Tongue (tissue), 2 donors: ENCODE measurements around the gene TM9SF3. TPM values are rescaled to one million over a fixed set of nuclear protein-coding genes. Genes with fewer than 3 reads are reported as not detected.
"Not testable (repeated sequence)": the region's sequence is repeated elsewhere in the genome, so short reads cannot be mapped to it uniquely, and the experiment has no call there.

Source experiments
- DNase-seq: peaks from one replicate; pipeline ENCODE4 v3.0.0-alpha.2; 2015
- total RNA-seq: library from RNA; depleted of rRNA; stranded (reverse); fragments of >200 nt; gene quantifications from one replicate; pipeline ENCODE4 v1.2.3, GENCODE V29; 2014

The TM9SF3 gene
- total RNA-seq, 1 donor from 2014 or later, result 90.1 TPM

DNA sequence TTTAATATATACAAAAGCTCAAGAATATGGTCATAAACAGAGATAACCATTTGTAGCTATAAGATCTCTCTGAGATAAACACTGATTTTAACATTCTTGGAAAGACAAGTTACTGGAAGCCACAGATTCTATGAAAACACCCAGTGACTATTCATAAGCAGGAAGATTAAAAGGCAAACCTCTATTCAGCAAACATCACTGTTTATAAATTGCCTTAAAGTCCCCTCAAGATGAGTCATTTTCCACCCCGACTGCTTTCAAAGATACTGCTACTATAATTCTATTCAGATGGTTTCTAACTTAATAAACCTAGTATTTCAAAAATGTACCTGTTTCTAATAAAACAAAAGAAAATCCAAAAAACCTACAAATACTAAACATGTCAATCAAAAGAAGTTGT lies 21.0 kb downstream of the TM9SF3 start:
- no peak for DNase-seq

GRCh38 chr10:96560966-96561887 lies 25.6 kb downstream of the TM9SF3 start:
- DNase-seq, result no peak

- no peak for DNase-seq
Measured at GRCh38 chr10:96560489-96560888, 26.3 kb downstream of the TM9SF3 start.

DNA sequence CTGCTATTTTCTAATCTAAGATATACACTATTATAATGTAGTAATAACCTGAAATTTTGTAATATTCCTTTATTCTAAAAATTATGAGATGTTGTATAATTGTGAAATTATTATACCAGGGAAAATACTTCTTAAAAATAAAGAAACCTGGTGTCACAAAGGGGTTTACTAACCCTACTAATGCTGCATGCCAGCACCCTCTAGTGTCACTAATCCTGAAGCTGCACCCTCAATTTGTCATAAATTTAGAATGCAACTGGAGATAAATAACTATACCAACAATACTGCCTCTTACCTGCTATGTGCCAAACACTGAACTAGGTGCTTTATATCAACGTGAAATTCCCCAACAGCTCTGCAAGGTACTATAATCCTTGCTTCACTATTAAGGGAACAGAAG lies 30.8 kb downstream of the TM9SF3 start:
- DNase-seq, result peak; percentile 38

DNA sequence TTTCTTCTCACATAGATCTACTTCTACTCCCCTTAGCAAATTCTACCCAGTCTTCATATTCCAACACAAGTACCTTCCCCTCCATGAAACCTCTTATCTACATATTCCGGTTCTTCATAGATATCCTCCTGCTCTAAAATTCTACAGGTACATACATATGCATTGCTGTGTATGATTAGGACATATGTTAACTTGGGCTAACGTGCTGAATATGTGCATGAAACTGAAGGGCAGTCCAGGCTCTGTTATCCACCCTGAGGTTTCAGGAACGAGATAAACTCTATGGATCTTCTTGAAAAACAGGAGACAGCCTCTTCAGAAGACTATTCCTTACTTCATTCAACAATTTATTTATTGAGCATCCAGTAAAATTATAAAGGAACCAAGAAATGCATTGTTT lies 31.5 kb downstream of the TM9SF3 start:
- DNase-seq, result no peak

DNA sequence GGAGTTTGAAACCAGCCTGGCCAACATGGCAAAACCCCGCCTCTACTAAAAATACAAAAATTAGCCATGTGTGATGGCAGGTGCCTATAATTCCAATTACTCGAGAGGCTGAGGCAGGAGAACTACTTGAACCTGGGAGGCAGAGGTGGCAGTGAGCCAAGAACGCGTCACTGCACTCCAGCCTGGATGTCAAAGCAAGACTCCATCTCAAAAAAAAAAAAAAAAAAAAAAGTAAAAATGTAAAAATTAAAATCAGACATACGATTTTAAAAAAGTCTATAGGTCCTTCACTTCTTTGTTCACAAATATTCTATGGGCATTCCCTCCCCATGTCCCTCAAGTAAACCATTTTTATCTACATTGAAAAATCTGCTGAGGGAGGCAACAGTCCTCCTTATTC lies 38.2 kb downstream of the TM9SF3 start:
- peak; percentile 9 for DNase-seq

- DNase-seq, result not testable (repeated sequence)
Measured at GRCh38 chr10:96545558-96545957, 41.3 kb downstream of the TM9SF3 start.

GRCh38 chr10:96541921-96542320 lies 44.9 kb downstream of the TM9SF3 start:
- DNase-seq, result no peak

- no peak for DNase-seq
Measured at GRCh38 chr10:96540240-96540639, 46.6 kb downstream of the TM9SF3 start.

- no peak for DNase-seq
Measured at GRCh38 chr10:96538683-96539082, 48.1 kb downstream of the TM9SF3 start.

GRCh38 chr10:96536129-96536528 lies 50.7 kb downstream of the TM9SF3 start:
- no peak for DNase-seq

GRCh38 chr10:96532523-96532922 lies 54.3 kb downstream of the TM9SF3 start:
- no peak for DNase-seq

- no peak for DNase-seq
Measured at GRCh38 chr10:96529634-96530279, 57.1 kb downstream of the TM9SF3 start.

- no peak for DNase-seq
Measured at GRCh38 chr10:96524741-96525140, 62.1 kb downstream of the TM9SF3 start.

DNA sequence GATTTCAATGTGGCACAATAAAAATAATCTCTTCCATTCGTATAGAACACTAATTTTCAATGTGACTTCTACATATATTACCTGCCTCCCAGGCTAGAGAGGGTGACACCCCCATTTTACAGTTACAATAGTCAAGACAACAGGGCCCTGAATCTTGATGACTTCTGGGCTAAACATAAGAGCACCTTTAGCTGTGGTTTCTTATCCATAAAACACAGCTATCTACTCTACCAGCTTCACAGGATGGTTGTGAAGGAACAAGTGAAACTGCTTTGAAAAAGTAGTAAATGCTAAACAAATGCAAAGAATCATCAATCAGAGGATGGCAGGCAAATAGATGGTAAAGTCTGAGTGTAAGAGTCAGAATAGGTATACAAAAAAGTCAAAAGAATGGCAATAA lies 69.5 kb downstream of the TM9SF3 start:
- DNase-seq, result no peak

GRCh38 chr10:96516337-96516736 lies 70.5 kb downstream of the TM9SF3 start:
- DNase-seq, result no peak

- DNase-seq, result peak; percentile 88
Measured at GRCh38 chr10:96513698-96514561, 72.9 kb downstream of the TM9SF3 start, which contains the start of gene TLL2. TSS of gene TLL2 (minus strand) at chr10:96513926. CDS start at chr10:96513685, 241 bp downstream.

DNA sequence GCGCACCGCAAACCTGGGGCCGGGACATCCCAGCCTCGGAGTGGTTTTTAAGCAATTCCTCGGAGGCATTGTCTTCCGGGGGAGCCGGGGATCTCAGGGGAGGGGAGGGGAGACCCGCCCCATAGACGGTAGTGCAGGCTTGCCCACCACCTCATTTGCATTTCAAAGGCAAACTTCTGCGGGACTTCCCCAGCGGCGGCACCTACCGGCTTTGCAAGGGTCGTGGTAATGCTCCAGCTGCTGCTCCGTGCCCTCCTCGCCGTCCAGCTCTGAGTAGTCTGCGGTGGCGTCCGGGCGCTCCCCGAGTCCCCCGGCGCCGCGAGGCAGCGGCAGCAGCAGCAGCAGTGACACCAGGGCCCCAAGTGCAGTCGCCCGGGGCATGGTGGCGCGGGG lies 73.5 kb downstream of the TM9SF3 start:
- DNase-seq, result no peak

- DNase-seq, result peak; percentile 55
Measured at GRCh38 chr10:96512524-96513304, 74.1 kb downstream of the TM9SF3 start.

- peak; percentile 50 for DNase-seq
Measured at GRCh38 chr10:96511044-96511945, 75.5 kb downstream of the TM9SF3 start.
